ENCODE data around the gene UGT1A5.

UGT1A5 gene

DNA sequence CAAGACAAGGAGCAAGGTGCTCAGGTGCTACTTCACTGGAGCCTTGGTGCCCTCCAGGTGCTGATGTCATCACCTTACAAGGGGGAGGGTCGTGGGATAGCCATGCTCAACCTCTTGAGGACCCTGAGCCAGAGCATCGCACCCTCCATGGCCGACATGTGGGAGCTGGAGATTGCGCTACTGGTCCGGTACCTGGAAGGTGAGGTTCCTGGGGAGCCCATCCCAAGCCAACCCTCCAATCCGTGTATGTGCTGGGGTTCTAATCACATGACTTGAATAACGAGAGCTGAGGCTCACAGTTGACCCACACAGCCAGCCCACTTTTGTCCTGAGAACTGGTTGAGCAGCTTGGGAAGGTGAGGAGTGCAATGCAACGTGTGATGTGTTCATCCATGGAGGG, 91.3 kb downstream of the UGT1A5 start:
- Histone ChIP-seq H3K27me3 (ENCODE audit: low read depth) (no peaks in the 10 kb centered on the region), H3K4me1 (no peaks in the 10 kb centered on the region), H3K4me3 (no peak overlapping the region), H3K36me3 (replicated peaks) (no peaks in the 10 kb centered on the region), H3K9me3 (no peaks in the 10 kb centered on the region)
- in situ Hi-C loops (cut with MboI; ENCODE audit: low sequenced_read_pairs) = no loop called here
- DNase-seq (ENCODE audit: low spot score in 2 of 2) = no peak

GRCh38 chr2:233807215-233807865, 94.6 kb downstream of the UGT1A5 start:
- Histone ChIP-seq H3K27me3 (ENCODE audit: low read depth) (no peaks in the 10 kb centered on the region), H3K4me3 (no peak overlapping the region), H3K36me3 (replicated peaks) (no peaks in the 10 kb centered on the region), H3K9me3 (no peaks in the 10 kb centered on the region), H3K4me1 (no peaks in the 10 kb centered on the region)
- in situ Hi-C loops (cut with MboI; ENCODE audit: low sequenced_read_pairs) = no loop called here
- no peak for DNase-seq (ENCODE audit: low spot score in 2 of 2)

GRCh38 chr2:233807966-233808935, 95.5 kb downstream of the UGT1A5 start:
- Histone ChIP-seq H3K27me3 (ENCODE audit: low read depth) (no peaks in the 10 kb centered on the region), H3K9me3 (no peaks in the 10 kb centered on the region), H3K4me3 (no peak overlapping the region), H3K36me3 (replicated peaks) (no peaks in the 10 kb centered on the region), H3K4me1 (no peaks in the 10 kb centered on the region)
- DNase-seq (ENCODE audit: low spot score in 2 of 2) = no peak
- in situ Hi-C loops (cut with MboI; ENCODE audit: low sequenced_read_pairs) = no loop called here

DNA sequence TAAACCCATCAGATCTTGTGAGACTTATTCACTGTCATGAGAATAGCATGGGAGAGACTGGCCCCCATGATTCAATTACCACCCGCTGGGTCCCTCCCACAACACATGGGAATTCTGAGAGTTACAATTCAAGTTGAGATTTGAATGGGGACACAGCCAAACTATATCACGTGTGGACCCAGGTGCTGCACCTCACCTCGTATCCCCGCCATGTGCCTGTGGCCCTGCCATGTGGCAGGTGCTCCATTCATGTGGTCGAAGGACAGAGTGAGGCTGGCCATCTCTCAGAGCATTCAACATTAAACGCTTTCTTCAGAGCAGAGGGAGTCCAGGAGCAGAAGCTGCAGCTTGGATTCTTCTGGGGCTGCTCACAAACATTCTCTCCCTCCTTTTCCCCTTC, 97.7 kb downstream of the UGT1A5 start:
- in situ Hi-C loops (cut with MboI; ENCODE audit: low sequenced_read_pairs) = no loop called here
- Histone ChIP-seq H3K4me1 (no peaks in the 10 kb centered on the region), H3K27me3 (ENCODE audit: low read depth) (no peaks in the 10 kb centered on the region), H3K4me3 (no peak overlapping the region), H3K9me3 (no peaks in the 10 kb centered on the region), H3K36me3 (replicated peaks) (no peaks in the 10 kb centered on the region)
- peak in 1 of 2 experiments; percentile 5 for DNase-seq (ENCODE audit: low spot score in 2 of 2)

DNA sequence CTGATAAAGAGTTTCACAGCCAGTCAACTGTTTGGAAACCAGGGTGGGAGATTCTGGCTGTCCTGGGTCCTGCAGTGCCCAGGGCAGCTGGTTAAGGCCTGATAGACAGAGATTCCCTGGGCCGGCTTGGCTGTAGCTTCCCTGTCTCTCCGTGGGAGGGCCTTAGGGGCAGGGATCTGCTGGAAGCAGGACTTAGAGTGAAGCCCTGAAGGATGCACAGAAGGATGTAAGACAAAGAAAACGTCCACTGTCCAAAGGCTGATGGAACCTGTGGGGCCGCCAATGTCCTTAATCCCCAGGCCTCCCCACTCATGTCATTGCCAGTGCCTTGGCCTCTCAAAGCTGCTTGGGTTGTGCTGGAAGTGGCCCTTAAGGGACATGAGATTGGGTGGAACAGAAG, 98.4 kb downstream of the UGT1A5 start:
- in situ Hi-C loops (cut with MboI; ENCODE audit: low sequenced_read_pairs) = no loop called here

DNA sequence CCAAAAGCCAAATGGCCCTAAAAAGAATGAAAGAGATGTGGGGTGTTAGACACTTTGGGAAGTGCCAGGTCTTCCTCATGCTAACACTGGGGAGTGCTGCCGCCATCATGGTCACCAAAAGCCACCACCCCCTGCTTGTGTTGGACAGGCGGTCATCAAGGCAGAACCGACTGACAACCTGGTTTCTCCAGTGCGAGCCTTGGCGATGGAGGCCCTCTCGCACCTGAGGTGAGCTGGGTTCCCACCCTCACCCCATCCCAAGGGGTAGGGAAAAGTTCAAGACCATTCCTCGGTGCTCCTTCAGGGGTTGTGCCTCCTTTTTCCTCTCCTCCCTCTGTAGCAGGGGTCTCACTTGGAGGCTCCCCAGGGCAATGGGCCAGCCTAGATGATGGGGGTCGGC, 99.0 kb downstream of the UGT1A5 start:
- in situ Hi-C loops (cut with MboI; ENCODE audit: low sequenced_read_pairs) = no loop called here
- DNase-seq (ENCODE audit: low spot score in 2 of 2) = peak in 1 of 2 experiments; percentile 1

More for the DNA sequence above, 98.4 kb downstream of the UGT1A5 start:
- DNase-seq (ENCODE audit: low spot score in 2 of 2) = peak in 1 of 2 experiments; percentile 2
- Histone ChIP-seq H3K4me1 (no peaks in the 10 kb centered on the region), H3K36me3 (replicated peaks) (no peaks in the 10 kb centered on the region), H3K4me3 (no peak overlapping the region), H3K27me3 (ENCODE audit: low read depth) (no peaks in the 10 kb centered on the region), H3K9me3 (no peaks in the 10 kb centered on the region)

GRCh38 chr2:233813236-233814055, 100.7 kb downstream of the UGT1A5 start:
- peak in 1 of 2 experiments; percentile 2 for DNase-seq (ENCODE audit: low spot score in 2 of 2)
- in situ Hi-C loops (cut with MboI; ENCODE audit: low sequenced_read_pairs) = no loop called here
- no peaks in the 10 kb centered on the region for H3K9me3 ChIP-seq

More for the DNA sequence above, 99.0 kb downstream of the UGT1A5 start:
- Histone ChIP-seq H3K36me3 (replicated peaks) (no peaks in the 10 kb centered on the region), H3K4me1 (no peaks in the 10 kb centered on the region), H3K4me3 (no peak overlapping the region), H3K9me3 (no peaks in the 10 kb centered on the region), H3K27me3 (ENCODE audit: low read depth) (no peaks in the 10 kb centered on the region)

DNA sequence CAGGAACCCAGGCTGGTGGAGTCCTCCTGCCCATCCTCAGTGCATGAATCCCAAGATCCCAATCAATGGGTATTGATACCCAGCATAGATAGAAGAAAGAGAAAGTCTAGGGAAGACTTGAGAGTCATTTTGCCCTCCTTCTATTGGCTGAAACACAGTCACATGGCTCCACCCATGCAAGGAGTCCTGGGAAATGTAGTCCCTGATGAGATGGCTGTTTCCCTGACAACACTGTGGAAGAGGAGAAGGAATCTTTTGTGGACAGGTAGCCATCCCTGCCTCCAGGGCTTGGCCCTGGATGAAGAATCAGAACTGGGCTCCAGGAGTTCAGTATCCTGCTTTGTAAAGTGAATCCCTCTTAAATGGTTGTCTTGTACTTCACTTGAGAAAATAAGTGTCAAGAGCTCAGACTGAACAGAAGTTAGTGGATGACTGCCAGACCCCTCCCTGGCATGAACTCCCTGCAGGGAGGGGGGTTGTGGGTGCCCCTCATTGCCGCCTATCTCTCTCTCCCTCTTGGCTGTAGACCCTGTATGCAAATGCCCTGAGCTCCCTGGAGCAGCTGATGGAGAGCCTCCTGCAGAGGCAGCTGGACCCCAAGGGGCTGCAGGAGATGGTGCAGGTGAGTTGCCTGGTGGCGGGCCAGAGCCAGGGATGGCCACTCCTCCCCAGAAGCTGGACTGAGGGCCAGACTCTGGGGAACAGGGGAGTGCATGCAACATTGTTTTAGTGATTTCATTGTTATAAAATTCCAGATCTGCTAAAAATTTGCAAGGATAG, 101.5 kb downstream of the UGT1A5 start:
- H3K4me3 ChIP-seq = no peak overlapping the region
- H3K36me3 ChIP-seq (replicated peaks) = no peaks in the 10 kb centered on the region
- no peaks in the 10 kb centered on the region for H3K9me3 ChIP-seq
- H3K4me1 ChIP-seq = no peaks in the 10 kb centered on the region
- peak in 1 of 2 experiments; percentile 5 for DNase-seq (ENCODE audit: low spot score in 2 of 2)
- in situ Hi-C loops (cut with MboI; ENCODE audit: low sequenced_read_pairs) = no loop called here
- no peaks in the 10 kb centered on the region for H3K27me3 ChIP-seq (ENCODE audit: low read depth)

More at GRCh38 chr2:233813236-233814055, 100.7 kb downstream of the UGT1A5 start:
- no peaks in the 10 kb centered on the region for H3K36me3 ChIP-seq (replicated peaks)
- H3K4me3 ChIP-seq = no peak overlapping the region
- H3K4me1 ChIP-seq = no peaks in the 10 kb centered on the region
- H3K27me3 ChIP-seq (ENCODE audit: low read depth) = no peaks in the 10 kb centered on the region

GRCh38 chr2:233815861-233816260, 103.2 kb downstream of the UGT1A5 start:
- no peaks in the 10 kb centered on the region for H3K27me3 ChIP-seq (ENCODE audit: low read depth)
- in situ Hi-C loops (cut with MboI; ENCODE audit: low sequenced_read_pairs) = no loop called here
- H3K9me3 ChIP-seq = no peaks in the 10 kb centered on the region
- no peaks in the 10 kb centered on the region for H3K36me3 ChIP-seq (replicated peaks)
- H3K4me1 ChIP-seq = no peaks in the 10 kb centered on the region
- DNase-seq (ENCODE audit: low spot score in 2 of 2) = no peak
- H3K4me3 ChIP-seq = no peak overlapping the region

DNA sequence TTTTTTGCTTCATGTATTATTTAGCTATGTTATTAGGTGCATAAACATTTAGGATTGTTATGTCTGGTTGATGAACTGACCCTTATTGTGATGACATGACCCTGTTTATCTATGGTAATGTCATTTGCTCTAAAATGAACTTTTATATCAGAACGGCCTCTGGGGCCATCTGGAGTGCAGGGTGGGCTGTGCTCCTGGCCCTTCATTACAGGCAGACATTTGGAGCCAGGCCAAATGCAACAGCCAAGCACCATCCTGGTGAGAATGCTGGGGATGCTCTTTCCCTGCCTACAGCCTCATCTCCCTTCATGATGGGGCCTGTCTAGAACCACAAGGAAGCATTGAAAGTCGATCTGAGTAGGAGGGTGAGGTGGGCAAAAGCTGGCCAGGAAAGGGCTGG, 103.6 kb downstream of the UGT1A5 start:
- H3K4me3 ChIP-seq = no peak overlapping the region
- in situ Hi-C loops (cut with MboI; ENCODE audit: low sequenced_read_pairs) = no loop called here
- DNase-seq (ENCODE audit: low spot score in 2 of 2) = no peak
- no peaks in the 10 kb centered on the region for H3K9me3 ChIP-seq
- no peaks in the 10 kb centered on the region for H3K36me3 ChIP-seq (replicated peaks)
- no peaks in the 10 kb centered on the region for H3K27me3 ChIP-seq (ENCODE audit: low read depth)
- H3K4me1 ChIP-seq = no peaks in the 10 kb centered on the region

GRCh38 chr2:233816771-233817170, 104.1 kb downstream of the UGT1A5 start:
- Histone ChIP-seq H3K4me1 (no peaks in the 10 kb centered on the region), H3K36me3 (replicated peaks) (no peaks in the 10 kb centered on the region), H3K27me3 (ENCODE audit: low read depth) (no peaks in the 10 kb centered on the region), H3K4me3 (no peak overlapping the region), H3K9me3 (no peaks in the 10 kb centered on the region)
- DNase-seq (ENCODE audit: low spot score in 2 of 2) = no peak
- in situ Hi-C loops (cut with MboI; ENCODE audit: low sequenced_read_pairs) = no loop called here

- peak in 1 of 2 experiments; percentile 2 for DNase-seq (ENCODE audit: low spot score in 2 of 2)
- H3K4me1 ChIP-seq = no peaks in the 10 kb centered on the region
- in situ Hi-C loops (cut with MboI; ENCODE audit: low sequenced_read_pairs) = no loop called here
- H3K36me3 ChIP-seq (replicated peaks) = no peaks in the 10 kb centered on the region
- no peak overlapping the region for H3K4me3 ChIP-seq
- H3K27me3 ChIP-seq (ENCODE audit: low read depth) = no peaks in the 10 kb centered on the region
- no peaks in the 10 kb centered on the region for H3K9me3 ChIP-seq
Observed at GRCh38 chr2:233817361-233817911, 104.7 kb downstream of the UGT1A5 start.

Measured in HAP-1 (cell line).